ENCODE data around the gene MSH2. TPM values are rescaled to one million over a fixed set of nuclear protein-coding genes. Genes with fewer than 3 reads are reported as not detected.
"Not testable (repeated sequence)": the region's sequence is repeated elsewhere in the genome, so short reads cannot be mapped to it uniquely, and the experiment has no call there.

Gene MSH2
- total RNA-seq, 1 donor from 2014 or later, result 56.5 TPM

DNA sequence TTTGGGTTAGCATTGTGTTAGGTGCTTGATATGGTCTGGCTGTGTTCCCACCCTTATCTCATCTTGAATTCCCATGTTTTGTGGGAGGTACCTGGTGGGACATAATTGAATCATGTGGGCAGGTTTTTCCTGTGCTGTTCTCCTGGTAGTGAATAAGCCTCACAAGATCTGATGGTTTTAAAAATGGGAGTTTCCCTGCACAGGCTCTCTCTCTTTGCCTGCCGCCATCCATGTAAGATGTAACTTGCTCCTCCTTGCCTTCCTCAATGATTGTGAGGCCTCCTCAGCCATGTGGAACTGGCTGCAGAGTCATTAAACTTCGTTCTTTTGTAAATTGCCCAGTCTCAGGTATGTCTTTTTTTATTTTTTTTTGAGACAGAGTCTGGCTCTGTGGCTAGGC, 2.8 kb downstream of the MSH2 start:
- Mint-ChIP-seq H3K4me3 (ENCODE audit: unreplicated experiment) (no peak overlapping the region), H3K9me3 (ENCODE audit: unreplicated experiment) (no peaks in the 10 kb centered on the region), H3K4me1 (ENCODE audit: unreplicated experiment) (peaks cover 18% of the 10 kb centered on the region), H3K27ac (ENCODE audit: unreplicated experiment) (no peak overlapping the region), H3K36me3 (ENCODE audit: low read depth, unreplicated experiment) (peaks cover 31% of the 10 kb centered on the region), H3K27me3 (ENCODE audit: unreplicated experiment) (peaks cover 6% of the 10 kb centered on the region)
- DNase-seq (ENCODE audit: low spot score), result no peak
- TF ChIP-seq, protein P1, sequence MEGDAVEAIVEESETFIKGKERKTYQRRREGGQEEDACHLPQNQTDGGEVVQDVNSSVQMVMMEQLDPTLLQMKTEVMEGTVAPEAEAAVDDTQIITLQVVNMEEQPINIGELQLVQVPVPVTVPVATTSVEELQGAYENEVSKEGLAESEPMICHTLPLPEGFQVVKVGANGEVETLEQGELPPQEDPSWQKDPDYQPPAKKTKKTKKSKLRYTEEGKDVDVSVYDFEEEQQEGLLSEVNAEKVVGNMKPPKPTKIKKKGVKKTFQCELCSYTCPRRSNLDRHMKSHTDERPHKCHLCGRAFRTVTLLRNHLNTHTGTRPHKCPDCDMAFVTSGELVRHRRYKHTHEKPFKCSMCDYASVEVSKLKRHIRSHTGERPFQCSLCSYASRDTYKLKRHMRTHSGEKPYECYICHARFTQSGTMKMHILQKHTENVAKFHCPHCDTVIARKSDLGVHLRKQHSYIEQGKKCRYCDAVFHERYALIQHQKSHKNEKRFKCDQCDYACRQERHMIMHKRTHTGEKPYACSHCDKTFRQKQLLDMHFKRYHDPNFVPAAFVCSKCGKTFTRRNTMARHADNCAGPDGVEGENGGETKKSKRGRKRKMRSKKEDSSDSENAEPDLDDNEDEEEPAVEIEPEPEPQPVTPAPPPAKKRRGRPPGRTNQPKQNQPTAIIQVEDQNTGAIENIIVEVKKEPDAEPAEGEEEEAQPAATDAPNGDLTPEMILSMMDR (IDR thresholded peaks at IDR 0.05; ENCODE audit: unreplicated experiment), result no peak

DNA sequence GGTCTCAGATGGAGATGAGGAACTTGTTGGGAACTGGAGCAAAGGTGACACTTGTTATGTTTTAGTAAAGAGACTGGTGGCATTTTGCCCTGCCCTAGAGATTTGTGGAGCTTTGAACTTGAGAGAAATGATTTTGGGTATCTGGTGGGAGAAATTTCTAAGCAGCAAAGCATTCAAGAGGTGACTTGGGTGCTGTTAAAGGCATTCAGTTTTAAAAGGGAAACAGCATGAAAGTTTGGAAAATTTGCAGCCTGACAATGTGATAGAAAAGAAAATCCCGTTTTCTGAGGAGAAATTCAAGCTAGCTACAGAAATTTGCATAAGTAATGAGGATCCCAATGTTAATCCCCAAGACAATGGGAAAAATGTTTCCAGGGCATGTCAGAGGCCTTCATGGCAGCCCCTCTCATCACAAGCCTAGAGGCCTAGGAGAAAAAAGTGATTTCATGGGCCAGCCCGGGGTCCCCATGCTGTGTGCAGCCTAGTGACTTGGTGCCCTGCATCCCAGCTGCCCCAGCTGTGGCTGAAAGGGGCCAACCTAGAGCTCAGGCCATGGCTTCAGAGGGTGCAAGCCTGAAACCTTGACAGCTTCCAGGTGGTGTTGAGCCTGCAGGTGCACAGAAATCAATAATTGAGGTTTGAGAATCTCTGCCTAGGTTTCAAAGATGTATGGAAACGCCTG, 3.8 kb downstream of the MSH2 start:
- H3K27me3 Mint-ChIP-seq (ENCODE audit: unreplicated experiment); DNase-seq (ENCODE audit: low spot score); H3K27ac Mint-ChIP-seq (ENCODE audit: unreplicated experiment); H3K9me3 Mint-ChIP-seq (ENCODE audit: unreplicated experiment): not testable (repeated sequence)
- peaks cover 16% of the 10 kb centered on the region for H3K4me1 Mint-ChIP-seq (ENCODE audit: unreplicated experiment)
- H3K4me3 Mint-ChIP-seq (ENCODE audit: unreplicated experiment), result peak overlapping the region; percentile 14
- H3K36me3 Mint-ChIP-seq (ENCODE audit: low read depth, unreplicated experiment), result peaks cover 31% of the 10 kb centered on the region

DNA sequence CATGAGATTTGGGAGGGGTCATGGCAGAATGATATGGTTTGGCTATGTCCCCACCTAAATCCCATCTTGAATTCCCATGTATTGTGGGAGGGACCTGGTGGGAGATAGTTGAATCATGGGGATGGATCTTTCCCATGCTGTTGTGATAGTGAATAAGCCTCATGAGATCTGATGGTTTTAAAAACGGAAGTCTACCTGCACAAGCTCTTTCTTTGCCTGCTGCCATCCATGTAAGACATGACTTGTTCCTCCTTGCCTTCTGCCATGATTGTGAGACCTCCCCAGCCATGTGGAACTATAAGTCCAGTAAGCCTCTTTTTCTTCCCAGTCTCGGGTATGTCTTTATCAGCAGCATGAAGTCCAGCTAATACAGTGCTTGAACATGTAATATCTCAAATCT, 5.0 kb downstream of the MSH2 start:
- H3K36me3 Mint-ChIP-seq (ENCODE audit: low read depth, unreplicated experiment), result peaks cover 31% of the 10 kb centered on the region
- not testable (repeated sequence) for H3K27me3 Mint-ChIP-seq (ENCODE audit: unreplicated experiment)

DNA sequence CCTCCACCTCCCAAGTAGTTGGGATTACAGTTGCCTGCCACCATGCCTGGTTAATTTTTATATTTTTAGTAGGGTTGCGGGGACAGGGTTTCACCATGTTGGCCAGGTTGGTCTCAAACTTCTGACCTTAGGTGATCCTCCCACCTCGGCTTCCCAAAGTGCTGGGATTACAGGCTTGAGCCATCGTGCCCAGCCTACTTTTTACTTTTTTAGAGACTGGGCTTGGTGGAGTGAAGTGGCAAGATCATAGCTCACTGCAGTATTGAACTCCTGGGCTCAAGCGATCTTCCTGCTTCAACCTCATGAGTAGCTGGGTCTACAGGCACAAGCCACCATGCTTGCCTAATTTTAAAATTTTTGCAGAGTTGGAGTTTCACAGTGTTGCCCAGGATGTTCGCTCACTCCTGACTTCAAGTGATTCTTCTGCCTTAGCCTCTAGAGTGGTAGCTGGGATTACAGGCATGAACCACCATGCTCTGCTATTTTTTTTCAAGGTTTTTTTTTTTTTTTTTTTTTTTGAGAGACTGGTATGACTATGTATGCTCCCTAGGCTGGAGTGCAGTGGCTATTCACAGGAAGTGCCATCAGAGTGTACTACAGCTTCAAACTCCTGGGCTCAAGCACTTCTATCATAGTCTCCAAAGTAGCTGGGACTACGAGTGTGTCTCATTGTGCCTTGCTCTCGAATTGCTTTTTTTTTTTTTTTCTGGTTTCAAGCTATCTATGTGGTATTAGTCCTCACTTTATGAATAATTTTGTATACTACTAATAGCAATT, 11.9 kb downstream of the MSH2 start:
- H3K36me3 Mint-ChIP-seq (ENCODE audit: low read depth, unreplicated experiment), result peaks cover 4% of the 10 kb centered on the region
- no peaks in the 10 kb centered on the region for H3K9me3 Mint-ChIP-seq (ENCODE audit: unreplicated experiment)
- H3K27me3 Mint-ChIP-seq (ENCODE audit: unreplicated experiment), result no peaks in the 10 kb centered on the region
- H3K27ac Mint-ChIP-seq (ENCODE audit: unreplicated experiment), result no peak overlapping the region
- H3K4me3 Mint-ChIP-seq (ENCODE audit: unreplicated experiment), result no peak overlapping the region
- no peaks in the 10 kb centered on the region for H3K4me1 Mint-ChIP-seq (ENCODE audit: unreplicated experiment)
- no peak for DNase-seq (ENCODE audit: low spot score)
- TF ChIP-seq, protein P1 (IDR thresholded peaks at IDR 0.05; ENCODE audit: unreplicated experiment), result no peak

More for the DNA sequence above, 5.0 kb downstream of the MSH2 start:
- not testable (repeated sequence) for H3K9me3 Mint-ChIP-seq (ENCODE audit: unreplicated experiment); H3K4me3 Mint-ChIP-seq (ENCODE audit: unreplicated experiment); DNase-seq (ENCODE audit: low spot score)
- H3K4me1 Mint-ChIP-seq (ENCODE audit: unreplicated experiment), result peaks cover 11% of the 10 kb centered on the region
- peak overlapping the region; percentile 16 for H3K27ac Mint-ChIP-seq (ENCODE audit: unreplicated experiment)

DNA sequence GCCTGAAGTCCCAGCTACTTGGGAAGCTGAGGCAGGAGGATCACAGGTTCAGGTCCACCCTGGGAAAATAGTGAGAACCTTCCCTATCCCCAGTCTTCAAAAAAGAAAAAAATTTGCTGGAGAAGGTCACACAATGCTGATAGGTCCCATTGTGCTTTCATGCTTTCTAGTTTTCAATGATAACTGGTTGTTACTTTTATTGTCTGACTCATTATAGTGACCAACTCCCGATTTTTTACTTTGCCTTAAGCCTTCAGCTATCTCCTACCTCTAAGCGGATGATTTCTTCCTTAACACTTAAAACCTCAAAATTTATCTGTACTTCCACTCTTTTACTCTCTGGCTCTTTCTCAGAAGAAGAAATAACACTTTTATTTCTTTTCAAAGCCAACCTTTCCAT, 17.3 kb downstream of the MSH2 start:
- H3K4me3 Mint-ChIP-seq (ENCODE audit: unreplicated experiment), result no peak overlapping the region
- peaks cover 12% of the 10 kb centered on the region for H3K36me3 Mint-ChIP-seq (ENCODE audit: low read depth, unreplicated experiment)
- TF ChIP-seq, protein P1 (IDR thresholded peaks at IDR 0.05; ENCODE audit: unreplicated experiment), result no peak
- no peak overlapping the region for H3K27ac Mint-ChIP-seq (ENCODE audit: unreplicated experiment)
- no peak for DNase-seq (ENCODE audit: low spot score)
- no peaks in the 10 kb centered on the region for H3K4me1 Mint-ChIP-seq (ENCODE audit: unreplicated experiment)
- H3K27me3 Mint-ChIP-seq (ENCODE audit: unreplicated experiment), result no peaks in the 10 kb centered on the region
- H3K9me3 Mint-ChIP-seq (ENCODE audit: unreplicated experiment), result no peaks in the 10 kb centered on the region

DNA sequence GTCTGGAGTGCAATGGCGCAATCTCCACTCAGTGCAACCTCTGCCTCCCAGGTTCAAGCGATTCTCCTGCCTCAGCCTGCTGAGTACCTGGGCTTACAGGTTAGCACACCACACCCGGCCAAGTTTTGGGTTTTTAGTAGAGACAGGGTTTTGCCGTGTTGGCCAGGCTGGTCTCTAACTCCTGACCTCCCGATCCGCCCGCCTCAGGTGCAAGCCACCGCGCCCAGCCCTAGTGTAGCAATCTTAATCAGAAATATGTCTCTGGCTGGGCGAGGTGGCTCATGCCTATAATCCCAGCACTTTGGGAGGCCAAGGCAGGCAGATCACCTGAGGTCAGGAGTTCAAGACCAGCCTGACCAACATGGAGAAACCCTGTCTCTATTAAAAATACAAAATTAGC, 17.7 kb downstream of the MSH2 start:
- peaks cover 15% of the 10 kb centered on the region for H3K36me3 Mint-ChIP-seq (ENCODE audit: low read depth, unreplicated experiment)
- H3K27me3 Mint-ChIP-seq (ENCODE audit: unreplicated experiment); H3K9me3 Mint-ChIP-seq (ENCODE audit: unreplicated experiment); DNase-seq (ENCODE audit: low spot score); H3K27ac Mint-ChIP-seq (ENCODE audit: unreplicated experiment); H3K4me1 Mint-ChIP-seq (ENCODE audit: unreplicated experiment); H3K4me3 Mint-ChIP-seq (ENCODE audit: unreplicated experiment): not testable (repeated sequence)
